GM13976 (cell line): Measurements from ENCODE around the gene RTCB.
"Not testable (repeated sequence)": the region's sequence is repeated elsewhere in the genome, so short reads cannot be mapped to it uniquely, and the experiment has no call there.

Source experiments
- DNase-seq: peaks from one replicate; pipeline ENCODE4 v3.0.0; 2012; ENCODE audit warnings: low spot score
- in situ Hi-C: fragments of 300-500 bp; cut with MboI; formaldehyde crosslinking; loops from one replicate; pipeline ENCODE4 v1.12.0; 2022; ENCODE audit warnings: low sequenced_read_pairs, mixed read lengths, inconsistent platforms; ENCODE audit not compliant: unreplicated experiment
- TF ChIP-seq, protein P1 (sequence below): IDR thresholded peaks from 2 replicates; pipeline ENCODE4 v1.5.1; 2012; ENCODE audit warnings: borderline replicate concordance, mild to moderate bottlenecking; ENCODE audit not compliant: insufficient read depth; ENCODE audit errors: extremely low read depth, missing control alignments, control extremely low read depth

The RTCB gene

DNA sequence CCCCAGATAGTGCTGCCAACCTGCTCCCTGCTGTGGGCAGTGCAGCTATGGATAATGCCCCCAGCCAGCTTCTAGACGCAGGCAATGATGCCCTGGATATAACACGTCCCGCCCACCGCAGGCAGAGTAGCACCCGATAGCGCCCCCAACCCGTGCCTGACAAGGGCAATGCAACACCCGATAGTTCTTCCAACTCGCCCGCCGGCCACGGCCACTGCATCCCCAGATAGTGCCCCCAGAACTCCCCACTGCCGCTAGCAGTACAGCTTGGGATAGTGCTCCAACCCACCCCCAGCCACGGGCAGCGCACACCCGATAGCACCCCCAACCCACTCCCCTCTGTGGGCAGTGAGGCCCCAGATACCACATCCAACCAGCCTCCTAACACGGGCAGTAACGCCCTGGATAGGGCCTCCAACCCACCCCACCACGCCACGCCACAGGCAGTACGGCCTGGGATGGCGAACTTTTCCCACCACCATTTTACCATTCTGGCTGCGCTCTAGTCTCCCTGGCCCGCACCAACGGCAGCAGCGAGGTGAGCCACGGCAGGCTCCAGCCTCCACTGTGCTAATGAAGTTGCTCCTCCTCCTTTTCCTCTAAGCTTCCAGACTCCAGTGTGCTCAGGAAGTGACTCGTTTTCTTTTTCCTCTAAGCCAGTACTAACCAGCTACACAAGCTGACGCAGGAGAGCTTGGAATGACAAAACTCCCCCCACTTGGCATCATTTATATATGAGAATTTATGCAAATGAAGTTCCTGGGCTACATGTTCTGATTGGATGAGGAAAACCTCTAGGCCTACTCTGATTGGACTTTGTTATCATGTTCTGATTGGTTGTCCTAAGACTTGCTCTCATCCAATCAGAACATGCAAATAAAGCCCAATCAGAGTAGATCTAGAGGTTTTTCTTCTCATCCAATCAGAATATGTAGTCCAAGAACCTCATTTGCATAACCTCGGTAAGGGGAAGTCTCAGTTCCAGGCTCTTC is 57.4 kb downstream of the RTCB start:
- TF ChIP-seq, protein P1, sequence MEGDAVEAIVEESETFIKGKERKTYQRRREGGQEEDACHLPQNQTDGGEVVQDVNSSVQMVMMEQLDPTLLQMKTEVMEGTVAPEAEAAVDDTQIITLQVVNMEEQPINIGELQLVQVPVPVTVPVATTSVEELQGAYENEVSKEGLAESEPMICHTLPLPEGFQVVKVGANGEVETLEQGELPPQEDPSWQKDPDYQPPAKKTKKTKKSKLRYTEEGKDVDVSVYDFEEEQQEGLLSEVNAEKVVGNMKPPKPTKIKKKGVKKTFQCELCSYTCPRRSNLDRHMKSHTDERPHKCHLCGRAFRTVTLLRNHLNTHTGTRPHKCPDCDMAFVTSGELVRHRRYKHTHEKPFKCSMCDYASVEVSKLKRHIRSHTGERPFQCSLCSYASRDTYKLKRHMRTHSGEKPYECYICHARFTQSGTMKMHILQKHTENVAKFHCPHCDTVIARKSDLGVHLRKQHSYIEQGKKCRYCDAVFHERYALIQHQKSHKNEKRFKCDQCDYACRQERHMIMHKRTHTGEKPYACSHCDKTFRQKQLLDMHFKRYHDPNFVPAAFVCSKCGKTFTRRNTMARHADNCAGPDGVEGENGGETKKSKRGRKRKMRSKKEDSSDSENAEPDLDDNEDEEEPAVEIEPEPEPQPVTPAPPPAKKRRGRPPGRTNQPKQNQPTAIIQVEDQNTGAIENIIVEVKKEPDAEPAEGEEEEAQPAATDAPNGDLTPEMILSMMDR: no peak
- no peak for DNase-seq
- in situ Hi-C loops: no loop called here

DNA sequence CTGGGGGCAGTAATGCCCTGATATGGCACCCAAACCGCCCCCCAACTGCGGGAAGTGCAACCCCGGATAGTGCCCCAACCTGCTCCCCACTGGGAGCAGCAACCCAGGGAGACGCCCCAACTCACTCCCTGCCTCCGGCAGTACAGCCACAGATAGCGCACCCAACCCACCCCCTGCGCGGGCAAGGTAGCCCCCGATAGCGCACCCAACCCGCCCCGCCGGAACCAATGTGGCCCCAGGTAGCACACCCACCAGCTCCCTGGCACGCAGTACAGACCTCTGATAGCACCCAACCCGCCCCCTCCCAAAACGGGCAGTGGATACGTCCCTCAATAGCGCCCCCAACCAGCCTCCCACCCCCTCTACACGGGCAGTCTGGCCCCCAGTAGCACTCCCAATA is 58.2 kb downstream of the RTCB start:
- in situ Hi-C loops: no loop called here
- TF ChIP-seq, protein P1: no peak
- no peak for DNase-seq

DNA sequence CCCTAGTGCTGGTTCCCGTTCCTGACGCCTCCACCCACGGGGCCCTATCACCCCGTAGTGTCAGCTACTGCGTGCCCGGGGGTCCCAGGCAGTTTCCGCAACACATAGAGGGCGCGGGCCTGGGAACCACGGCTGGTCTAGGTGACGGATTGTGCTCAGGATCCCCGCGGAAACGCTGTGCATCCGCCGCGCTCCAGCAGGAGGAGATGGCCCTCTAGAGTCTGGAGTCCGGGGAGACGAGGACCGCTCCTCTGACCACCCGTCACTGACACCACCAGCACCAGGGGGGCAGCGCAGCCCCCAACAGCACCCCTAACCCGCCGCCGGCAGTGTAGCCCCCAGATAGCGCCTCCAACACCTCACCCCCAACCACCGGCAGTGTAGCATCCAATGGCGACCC is 58.8 kb downstream of the RTCB start:
- in situ Hi-C loops: no loop called here
- TF ChIP-seq, protein P1: no peak
- no peak for DNase-seq

DNA sequence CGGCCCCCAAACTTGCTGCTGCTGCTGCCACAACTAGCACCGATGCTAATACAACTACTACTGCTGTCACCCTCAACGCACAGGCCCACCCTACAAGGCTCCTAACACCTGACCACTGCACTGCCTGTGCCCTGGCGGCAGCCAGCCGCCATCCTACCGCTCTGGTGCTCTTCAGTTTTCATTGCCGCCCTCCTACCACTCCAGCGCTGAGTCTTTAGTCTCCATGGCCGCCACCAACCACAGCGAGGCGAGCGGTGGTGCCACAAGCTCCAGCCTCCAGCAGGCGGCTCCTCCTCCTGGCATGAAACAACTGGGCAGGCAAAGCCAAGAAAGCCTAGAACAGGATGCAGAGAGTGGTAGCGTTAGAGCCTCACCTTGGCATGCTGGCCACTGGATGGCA is 59.4 kb downstream of the RTCB start:
- in situ Hi-C loops: no loop called here
- DNase-seq: no peak
- TF ChIP-seq, protein P1: no peak

DNA sequence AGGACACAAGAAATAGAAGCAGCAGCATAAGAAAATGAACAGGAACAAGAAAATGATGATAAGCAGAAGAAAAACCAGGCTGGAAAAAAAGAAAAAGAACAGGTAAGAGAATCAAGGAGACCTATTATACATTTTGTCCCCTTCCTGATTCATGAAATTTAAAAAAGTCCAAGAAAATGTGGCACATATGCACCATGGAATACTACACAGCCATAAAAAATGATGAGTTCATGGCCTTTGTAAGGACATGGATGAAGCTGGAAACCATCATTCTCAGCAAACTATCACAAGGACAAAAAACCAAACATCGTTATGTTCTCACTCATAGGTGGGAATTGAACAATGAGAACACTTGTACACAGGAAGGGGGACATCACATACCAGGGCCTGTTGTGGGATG is 60.2 kb downstream of the RTCB start:
- in situ Hi-C loops, DNase-seq: not testable (repeated sequence)

DNA sequence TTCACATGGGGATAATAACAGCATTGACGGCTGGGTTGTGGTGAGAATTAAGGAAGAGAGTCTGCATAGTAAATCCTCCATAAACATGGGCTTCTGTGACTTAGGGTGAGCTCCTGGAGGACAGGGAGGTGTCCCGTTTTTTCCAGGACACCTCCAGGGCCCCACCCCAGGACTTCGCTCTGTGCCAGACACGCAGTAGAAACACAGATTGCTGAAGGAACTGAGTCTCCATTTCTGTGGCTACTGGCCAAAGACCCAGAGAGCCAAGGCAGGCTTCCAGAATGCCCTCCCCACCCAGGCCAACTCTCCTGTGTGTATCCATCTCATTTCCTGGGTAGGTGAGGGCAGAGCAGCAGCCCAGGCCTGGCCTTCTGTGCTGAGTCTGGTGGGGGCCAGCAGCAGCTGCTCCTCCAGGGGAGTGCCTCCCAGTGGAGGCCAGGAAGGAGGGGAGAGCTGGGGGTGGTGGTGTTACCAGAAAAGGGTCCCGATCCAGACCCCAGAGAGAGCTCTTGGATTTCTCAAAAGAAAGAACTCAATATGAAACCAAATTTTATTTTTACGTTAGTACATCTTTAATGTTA is 63.9 kb downstream of the RTCB start:
- TF ChIP-seq, protein P1: no peak
- no peak for DNase-seq
- in situ Hi-C loops: no loop called here

DNA sequence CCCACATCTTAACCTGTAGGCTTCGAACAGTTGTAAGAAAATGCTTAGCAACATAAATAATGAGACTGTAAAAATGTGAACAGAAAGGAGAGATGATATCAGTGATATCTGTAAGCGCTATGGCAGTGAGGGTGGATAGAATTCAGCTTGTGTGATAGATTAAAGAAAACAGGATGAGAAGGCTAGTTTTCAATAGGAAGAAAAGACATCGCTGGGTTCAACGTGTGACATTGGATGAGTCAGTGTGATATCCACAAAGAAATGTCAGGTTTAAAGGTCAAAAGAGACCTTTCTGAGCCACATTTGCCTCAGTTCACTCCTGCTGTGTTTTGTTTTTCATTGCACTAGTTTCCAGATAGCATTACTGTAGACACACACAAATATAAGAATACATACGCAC is 68.1 kb downstream of the RTCB start:
- TF ChIP-seq, protein P1: no peak
- no peak for DNase-seq
- in situ Hi-C loops: no loop called here
